Vagina (tissue), 2 donors: ENCODE data around the gene CDH24.

Source experiments
- POLR2A ChIP-seq, 2 donors: fragments of 450-650 bp; IDR thresholded peaks; one replicate each; pipeline ENCODE4 v1.6.1; 2017; ENCODE audit warnings: antibody characterized with exemption in 2 of 2, mild to moderate bottlenecking in 2 of 2, moderate library complexity in 2 of 2
- POLR2AphosphoS5 ChIP-seq, 2 donors: sonication (generic); formaldehyde crosslinking; IDR thresholded peaks; one replicate each; pipeline ENCODE4 v1.9.0; 2017; ENCODE audit warnings: antibody characterized with exemption in 2 of 2, mild to moderate bottlenecking in 2 of 2, low read depth in 1 of 2; ENCODE audit not compliant: insufficient read depth in 1 of 2
- TF ChIP-seq, protein P1 (sequence below), 3 experiments: fragments of 450-650 bp in 2 of 3; fragments of 200-600 bp in 1 of 3; sonication (generic) in 1 of 3; IDR thresholded peaks; one replicate each; pipeline ENCODE4 v1.5.1; 2017 to 2019; ENCODE audit warnings: antibody characterized with exemption in 3 of 3, mild to moderate bottlenecking in 2 of 3, moderate library complexity in 2 of 3

- TF ChIP-seq POLR2AphosphoS5 (IDR thresholded peaks at IDR 0.05; ENCODE audit: insufficient read depth in 1 of 2, low read depth in 1 of 2) (no peak), POLR2A (IDR thresholded peaks at IDR 0.05) (no peak)
- TF ChIP-seq, protein P1, sequence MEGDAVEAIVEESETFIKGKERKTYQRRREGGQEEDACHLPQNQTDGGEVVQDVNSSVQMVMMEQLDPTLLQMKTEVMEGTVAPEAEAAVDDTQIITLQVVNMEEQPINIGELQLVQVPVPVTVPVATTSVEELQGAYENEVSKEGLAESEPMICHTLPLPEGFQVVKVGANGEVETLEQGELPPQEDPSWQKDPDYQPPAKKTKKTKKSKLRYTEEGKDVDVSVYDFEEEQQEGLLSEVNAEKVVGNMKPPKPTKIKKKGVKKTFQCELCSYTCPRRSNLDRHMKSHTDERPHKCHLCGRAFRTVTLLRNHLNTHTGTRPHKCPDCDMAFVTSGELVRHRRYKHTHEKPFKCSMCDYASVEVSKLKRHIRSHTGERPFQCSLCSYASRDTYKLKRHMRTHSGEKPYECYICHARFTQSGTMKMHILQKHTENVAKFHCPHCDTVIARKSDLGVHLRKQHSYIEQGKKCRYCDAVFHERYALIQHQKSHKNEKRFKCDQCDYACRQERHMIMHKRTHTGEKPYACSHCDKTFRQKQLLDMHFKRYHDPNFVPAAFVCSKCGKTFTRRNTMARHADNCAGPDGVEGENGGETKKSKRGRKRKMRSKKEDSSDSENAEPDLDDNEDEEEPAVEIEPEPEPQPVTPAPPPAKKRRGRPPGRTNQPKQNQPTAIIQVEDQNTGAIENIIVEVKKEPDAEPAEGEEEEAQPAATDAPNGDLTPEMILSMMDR (IDR thresholded peaks at IDR 0.05) = no peak
Measured at GRCh38 chr14:23052182-23052623, 5.1 kb downstream of the CDH24 start.
